Measurements from ENCODE around the gene NUFIP2. TPM values are rescaled to one million over a fixed set of nuclear protein-coding genes. Genes with fewer than 3 reads are reported as not detected.
A peak's percentile ranks its signal among the peaks of the same experiment; 100 is the strongest.
"Not testable (repeated sequence)": the region's sequence is repeated elsewhere in the genome, so short reads cannot be mapped to it uniquely, and the experiment has no call there.

The NUFIP2 gene
- polyA plus RNA-seq, 3 donors from 2014 or later: 8.6 to 17.2 (median 11.9) TPM

- H3K36me3 Mint-ChIP-seq: peaks cover 0 to 3% (median 0%) of the 10 kb centered on the region in 3 donors
- peak overlapping the region; percentile 96 to 100 (median 98) for H3K27ac Mint-ChIP-seq
- peaks cover 54 to 55% of the 10 kb centered on the region in 2 donors for H3K4me1 Mint-ChIP-seq
- H3K27me3 Mint-ChIP-seq (ENCODE audit: low read depth in 3 of 3): peaks cover 11 to 20% (median 16%) of the 10 kb centered on the region in 3 donors
- peak overlapping the region; percentile 98 to 100 (median 100) for H3K4me3 Mint-ChIP-seq
- H3K9me3 Mint-ChIP-seq: no peaks in the 10 kb centered on the region
- DNase-seq: peak; percentile 54 to 57 (median 56)
Observed at GRCh38 chr17:29292992-29293889, 707 bp downstream of the NUFIP2 start.

- Mint-ChIP-seq H3K4me1 (peaks cover 63 to 64% of the 10 kb centered on the region in 2 donors), H3K36me3 (peaks cover under 1 to 7% (median 2%) of the 10 kb centered on the region in 3 donors), H3K4me3 (peak overlapping the region; percentile 98 to 100 (median 100)), H3K27ac (peak overlapping the region; percentile 86 to 97 (median 92)), H3K9me3 (no peaks in the 10 kb centered on the region), H3K27me3 (ENCODE audit: low read depth in 3 of 3) (peaks cover 11 to 20% (median 16%) of the 10 kb centered on the region in 3 donors)
- peak; percentile 55 to 62 (median 56) for DNase-seq
Observed at GRCh38 chr17:29292071-29292991, 1.6 kb downstream of the NUFIP2 start.

- H3K36me3 Mint-ChIP-seq: peaks cover 4 to 18% (median 13%) of the 10 kb centered on the region in 3 donors
Observed at GRCh38 chr17:29291163-29291752, 2.7 kb downstream of the NUFIP2 start.

GRCh38 chr17:29289852-29290251 is 4.1 kb downstream of the NUFIP2 start:
- H3K27me3 Mint-ChIP-seq (ENCODE audit: low read depth in 3 of 3): peaks cover 11 to 20% (median 16%) of the 10 kb centered on the region in 3 donors
- H3K4me3 Mint-ChIP-seq: peak overlapping the region; percentile 24 to 67 (median 55)
- H3K27ac Mint-ChIP-seq: peak overlapping the region; percentile 17 to 74 (median 56)
- peaks cover 4 to 20% (median 14%) of the 10 kb centered on the region in 3 donors for H3K36me3 Mint-ChIP-seq
- no peak for DNase-seq
- no peaks in the 10 kb centered on the region for H3K9me3 Mint-ChIP-seq
- peaks cover 75 to 79% of the 10 kb centered on the region in 2 donors for H3K4me1 Mint-ChIP-seq

More at GRCh38 chr17:29291163-29291752, 2.7 kb downstream of the NUFIP2 start:
- DNase-seq: peak; percentile 50 to 61 (median 55)
- Mint-ChIP-seq H3K9me3 (no peaks in the 10 kb centered on the region), H3K27ac (peak overlapping the region; percentile 76 to 94 (median 88)), H3K4me3 (peak overlapping the region; percentile 88 to 91 (median 90)), H3K27me3 (ENCODE audit: low read depth in 3 of 3) (peaks cover 11 to 20% (median 16%) of the 10 kb centered on the region in 3 donors), H3K4me1 (peaks cover 74 to 75% of the 10 kb centered on the region in 2 donors)

GRCh38 chr17:29283961-29284360 is 10.0 kb downstream of the NUFIP2 start:
- peaks cover 17 to 41% (median 28%) of the 10 kb centered on the region in 3 donors for H3K36me3 Mint-ChIP-seq

GRCh38 chr17:29283496-29283895 is 10.5 kb downstream of the NUFIP2 start:
- peaks cover 21 to 46% (median 33%) of the 10 kb centered on the region in 3 donors for H3K36me3 Mint-ChIP-seq
- DNase-seq: no peak
- peaks cover 0 to 3% (median 2%) of the 10 kb centered on the region in 3 donors for H3K27me3 Mint-ChIP-seq (ENCODE audit: low read depth in 3 of 3)
- H3K27ac Mint-ChIP-seq: peak overlapping the region in 4 of 6 donors; percentile 20 to 72 (median 24)
- peaks cover 3 to 11% (median 8%) of the 10 kb centered on the region in 6 donors for H3K9me3 Mint-ChIP-seq
- peaks cover 66 to 79% of the 10 kb centered on the region in 2 donors for H3K4me1 Mint-ChIP-seq
- H3K4me3 Mint-ChIP-seq: peak overlapping the region in 2 of 5 donors; percentile 41 to 42

More at GRCh38 chr17:29283961-29284360, 10.0 kb downstream of the NUFIP2 start:
- DNase-seq: no peak
- Mint-ChIP-seq H3K9me3 (peaks cover 0 to 7% (median 5%) of the 10 kb centered on the region in 6 donors), H3K4me1 (peaks cover 67 to 79% of the 10 kb centered on the region in 2 donors), H3K27me3 (ENCODE audit: low read depth in 3 of 3) (peaks cover 0 to 3% (median 2%) of the 10 kb centered on the region in 3 donors), H3K4me3 (peak overlapping the region in 2 of 5 donors; percentile 1 to 41), H3K27ac (peak overlapping the region in 3 of 6 donors; percentile 28 to 72 (median 70))

- H3K27me3 Mint-ChIP-seq (ENCODE audit: low read depth in 3 of 3): peaks cover 0 to 4% (median 4%) of the 10 kb centered on the region in 3 donors
- no peak for DNase-seq
- H3K9me3 Mint-ChIP-seq: peaks cover 4 to 16% (median 9%) of the 10 kb centered on the region in 6 donors
- H3K27ac Mint-ChIP-seq: peak overlapping the region in 2 of 6 donors; percentile 5 to 40
- peak overlapping the region in 1 of 5 donors; percentile 21 for H3K4me3 Mint-ChIP-seq
- peaks cover 29 to 40% (median 32%) of the 10 kb centered on the region in 3 donors for H3K36me3 Mint-ChIP-seq
- H3K4me1 Mint-ChIP-seq: peaks cover 68 to 85% of the 10 kb centered on the region in 2 donors
Observed at GRCh38 chr17:29279397-29280070, 14.4 kb downstream of the NUFIP2 start.

- Mint-ChIP-seq H3K4me1 (peaks cover 71 to 87% of the 10 kb centered on the region in 2 donors), H3K9me3 (peaks cover 4 to 16% (median 9%) of the 10 kb centered on the region in 6 donors), H3K27ac (no peak overlapping the region), H3K36me3 (peaks cover 32 to 37% (median 35%) of the 10 kb centered on the region in 3 donors), H3K27me3 (ENCODE audit: low read depth in 3 of 3) (peaks cover 2 to 5% (median 4%) of the 10 kb centered on the region in 3 donors), H3K4me3 (peak overlapping the region in 1 of 5 donors; percentile 35)
- no peak for DNase-seq
Observed at GRCh38 chr17:29278692-29279091, 15.3 kb downstream of the NUFIP2 start.

GRCh38 chr17:29273924-29274323 is 20.0 kb downstream of the NUFIP2 start:
- Mint-ChIP-seq H3K9me3 (peaks cover 0 to 9% (median 4%) of the 10 kb centered on the region in 6 donors), H3K4me3 (peak overlapping the region in 2 of 5 donors; percentile 26 to 46), H3K4me1 (peaks cover 69 to 85% of the 10 kb centered on the region in 2 donors), H3K36me3 (peaks cover 21 to 28% (median 28%) of the 10 kb centered on the region in 3 donors), H3K27me3 (ENCODE audit: low read depth in 3 of 3) (peaks cover 2 to 5% (median 4%) of the 10 kb centered on the region in 3 donors), H3K27ac (peak overlapping the region; percentile 9 to 74 (median 56))
- no peak for DNase-seq

GRCh38 chr17:29271980-29272379 is 22.0 kb downstream of the NUFIP2 start:
- not testable (repeated sequence) for H3K4me3 Mint-ChIP-seq; DNase-seq; H3K27me3 Mint-ChIP-seq (ENCODE audit: low read depth in 3 of 3); H3K9me3 Mint-ChIP-seq
- peaks cover 8 to 17% (median 17%) of the 10 kb centered on the region in 3 donors for H3K36me3 Mint-ChIP-seq
- peak overlapping the region in 1 of 6 donors; percentile 12 for H3K27ac Mint-ChIP-seq
- peaks cover 57 to 71% of the 10 kb centered on the region in 2 donors for H3K4me1 Mint-ChIP-seq

- H3K4me1 Mint-ChIP-seq: peaks cover 10 to 56% of the 10 kb centered on the region in 2 donors
- peak overlapping the region in 1 of 6 donors; percentile 18 for H3K27ac Mint-ChIP-seq
- H3K9me3 Mint-ChIP-seq: no peaks in the 10 kb centered on the region
- H3K36me3 Mint-ChIP-seq: peaks cover 11 to 29% (median 12%) of the 10 kb centered on the region in 3 donors
- DNase-seq: no peak
- H3K4me3 Mint-ChIP-seq: no peak overlapping the region
- H3K27me3 Mint-ChIP-seq (ENCODE audit: low read depth in 3 of 3): no peaks in the 10 kb centered on the region
Observed at GRCh38 chr17:29263916-29264315, 30.0 kb downstream of the NUFIP2 start.

- Mint-ChIP-seq H3K4me1 (peaks cover 11 to 68% of the 10 kb centered on the region in 2 donors), H3K27ac (peak overlapping the region in 1 of 6 donors; percentile 30), H3K9me3 (no peaks in the 10 kb centered on the region), H3K4me3 (no peak overlapping the region), H3K36me3 (peaks cover under 1 to 18% (median 3%) of the 10 kb centered on the region in 3 donors), H3K27me3 (ENCODE audit: low read depth in 3 of 3) (no peaks in the 10 kb centered on the region)
- no peak for DNase-seq
Observed at GRCh38 chr17:29257756-29258155, 36.2 kb downstream of the NUFIP2 start.
